ENCODE results near the gene TOR1AIP2. TPM values are rescaled to one million over a fixed set of nuclear protein-coding genes. Genes with fewer than 3 reads are reported as not detected.

Gene TOR1AIP2
- total RNA-seq, 2 experiments from 2014 or later: 71.6 to 72.7 TPM

GRCh38 chr1:179831852-179832699 lies 45.5 kb downstream of the TOR1AIP2 start:
- no peaks in the 10 kb centered on the region for H3K36me3 Mint-ChIP-seq (ENCODE audit: low read depth)
- ChIA-PET POLR2A (interaction anchor here (0.7 to 3.7 kb wide), 9 partner anchors 9 to 122 kb away, joined by 3 to 32 read pairs (median 5); partner anchors contain the start of genes CEP350 and TOR1AIP1), CTCF (interaction anchor here (1.2 to 1.5 kb wide), 3 partner anchors 11 to 17 kb away, joined by 3 to 4 read pairs (median 3); no protein-coding TSS in a partner anchor)
- H3K27ac ChIP-seq (ENCODE audit: low read depth in 1 of 2, low read length in 2 of 2): peak overlapping the region; percentile 10 to 44
- H3K27me3 Mint-ChIP-seq: no peaks in the 10 kb centered on the region
- peak; percentile 83 for ATAC-seq (ENCODE audit: poor library complexity)
- H3K27me3 ChIP-seq (ENCODE audit: control insufficient read depth in 1 of 2, insufficient read depth in 2 of 2, low read length in 2 of 2): no peaks in the 10 kb centered on the region
- H3K4me3 ChIP-seq (ENCODE audit: low read length): peak overlapping the region; percentile 17
- no peak for TF ChIP-seq CTCF (IDR thresholded peaks at IDR 0.05)
- H3K4me1 Mint-ChIP-seq (ENCODE audit: low read depth): peaks cover 33% of the 10 kb centered on the region
- intact Hi-C loops (cut with DNase I, micrococcal nuclease): loop anchor here in 1 of 2 experiments (2.0 kb wide), 1 partner anchor 17 kb away; no protein-coding TSS in a partner anchor
- peak overlapping the region; percentile 85 for H3K4me3 Mint-ChIP-seq
- peaks cover 29% of the 10 kb centered on the region for H3K4me1 ChIP-seq (ENCODE audit: insufficient read depth, low read length)
- peaks cover 0 to 4% of the 10 kb centered on the region in 2 experiments for H3K9me3 ChIP-seq (ENCODE audit: control insufficient read depth in 1 of 2, insufficient read depth in 1 of 2, low read length in 2 of 2)
- peak in 5 of 14 experiments; percentile 6 to 64 (median 58) for DNase-seq
- no peaks in the 10 kb centered on the region for H3K9me3 Mint-ChIP-seq
- H3K36me3 ChIP-seq (ENCODE audit: insufficient read depth, low read length): no peaks in the 10 kb centered on the region
- peak overlapping the region; percentile 84 for H3K27ac Mint-ChIP-seq

- H3K9me3 Mint-ChIP-seq: no peaks in the 10 kb centered on the region
- DNase-seq (peak in 1 of 14 experiments; percentile 9), ATAC-seq (ENCODE audit: poor library complexity) (no peak)
- peaks cover 29% of the 10 kb centered on the region for H3K4me1 ChIP-seq (ENCODE audit: insufficient read depth, low read length)
- no peaks in the 10 kb centered on the region for H3K36me3 Mint-ChIP-seq (ENCODE audit: low read depth)
- intact Hi-C loops (cut with DNase I, micrococcal nuclease): no loop called here
- peak overlapping the region; percentile 10 to 44 for H3K27ac ChIP-seq (ENCODE audit: low read depth in 1 of 2, low read length in 2 of 2)
- no peaks in the 10 kb centered on the region for H3K9me3 ChIP-seq (ENCODE audit: control insufficient read depth in 1 of 2, insufficient read depth in 1 of 2, low read length in 2 of 2)
- H3K36me3 ChIP-seq (ENCODE audit: insufficient read depth, low read length): no peaks in the 10 kb centered on the region
- H3K27me3 Mint-ChIP-seq: no peaks in the 10 kb centered on the region
- CTCF ChIA-PET: interaction anchor here (1.2 kb wide), 1 partner anchor 16 kb away, joined by 4 read pairs; no protein-coding TSS in a partner anchor
- no peak overlapping the region for H3K4me3 ChIP-seq (ENCODE audit: low read length)
- no peaks in the 10 kb centered on the region for H3K27me3 ChIP-seq (ENCODE audit: control insufficient read depth in 1 of 2, insufficient read depth in 2 of 2, low read length in 2 of 2)
- peaks cover 37% of the 10 kb centered on the region for H3K4me1 Mint-ChIP-seq (ENCODE audit: low read depth)
- peak overlapping the region; percentile 85 for H3K4me3 Mint-ChIP-seq
- no peak for TF ChIP-seq CTCF (IDR thresholded peaks at IDR 0.05)
- peak overlapping the region; percentile 84 for H3K27ac Mint-ChIP-seq
- POLR2A ChIA-PET: interaction anchor here (0.9 to 3.7 kb wide), 7 partner anchors 9 to 123 kb away, joined by 4 to 32 read pairs (median 5); partner anchors contain the start of genes CEP350 and TOR1AIP1
Observed at GRCh38 chr1:179831225-179831624, 46.4 kb downstream of the TOR1AIP2 start.

- Mint-ChIP-seq H3K27ac (no peak overlapping the region), H3K27me3 (no peaks in the 10 kb centered on the region), H3K9me3 (no peaks in the 10 kb centered on the region), H3K4me3 (no peak overlapping the region), H3K36me3 (ENCODE audit: low read depth) (no peaks in the 10 kb centered on the region), H3K4me1 (ENCODE audit: low read depth) (peaks cover 37% of the 10 kb centered on the region)
- CTCF ChIA-PET: no interaction called here
- Histone ChIP-seq H3K9me3 (ENCODE audit: control insufficient read depth in 1 of 2, insufficient read depth in 1 of 2, low read length in 2 of 2) (no peaks in the 10 kb centered on the region), H3K4me3 (ENCODE audit: low read length) (no peak overlapping the region), H3K36me3 (ENCODE audit: insufficient read depth, low read length) (no peaks in the 10 kb centered on the region), H3K27me3 (ENCODE audit: control insufficient read depth in 1 of 2, insufficient read depth in 2 of 2, low read length in 2 of 2) (no peaks in the 10 kb centered on the region), H3K4me1 (ENCODE audit: insufficient read depth, low read length) (peaks cover 29% of the 10 kb centered on the region), H3K27ac (ENCODE audit: low read depth in 1 of 2, low read length in 2 of 2) (no peak overlapping the region)
- intact Hi-C loops (cut with DNase I, micrococcal nuclease): no loop called here
- POLR2A ChIA-PET: interaction anchor here (1.0 to 1.1 kb wide), 2 partner anchors 14 to 54 kb away, joined by 3 to 4 read pairs; partner anchors contain the start of gene TOR1AIP1
- ATAC-seq (ENCODE audit: poor library complexity) (no peak), DNase-seq (no peak)
- TF ChIP-seq CTCF (IDR thresholded peaks at IDR 0.05): no peak
Observed at GRCh38 chr1:179828554-179829110, 49.0 kb downstream of the TOR1AIP2 start.

All from CD4-positive, alpha-beta T cell (primary cell).